AG09309 (cell line): ENCODE measurements around the gene EME2.

Experiments
- DNase-seq: peaks from one replicate; pipeline ENCODE4 v3.0.0-alpha.2; 2010; ENCODE audit warnings: low read depth
- H3K4me3 ChIP-seq: 2 replicates; pipeline ENCODE4 v1.5.1; 2011; ENCODE audit warnings: mild to moderate bottlenecking, low read depth, low read length, moderate library complexity; ENCODE audit not compliant: control insufficient read depth
- TF ChIP-seq, protein P1 (sequence below): IDR thresholded peaks from 2 replicates; pipeline ENCODE4 v1.5.1; 2011; ENCODE audit warnings: mild to moderate bottlenecking, low read depth, low read length, inconsistent platforms; ENCODE audit not compliant: insufficient read depth, control insufficient read depth; ENCODE audit errors: missing control alignments

EME2 gene

DNA sequence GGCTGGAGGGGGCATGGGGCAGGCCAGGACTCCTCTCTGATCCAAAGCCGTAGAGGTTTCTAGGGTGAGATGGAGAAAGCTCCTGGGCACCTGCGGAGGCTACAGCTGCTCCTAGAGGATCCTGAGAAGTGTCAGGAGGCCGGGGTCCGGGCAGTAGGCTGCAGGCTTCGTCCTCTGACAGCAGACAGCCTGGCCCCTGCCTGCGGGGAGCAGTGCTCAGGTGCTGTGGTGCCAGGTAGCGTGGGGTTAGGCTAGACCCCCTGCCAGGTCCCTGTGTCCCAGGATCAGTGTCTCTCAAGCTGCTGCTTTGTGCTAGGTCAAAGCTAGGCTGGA lies 1.8 kb downstream of the EME2 start:
- DNase-seq = no peak
- TF ChIP-seq, protein P1, sequence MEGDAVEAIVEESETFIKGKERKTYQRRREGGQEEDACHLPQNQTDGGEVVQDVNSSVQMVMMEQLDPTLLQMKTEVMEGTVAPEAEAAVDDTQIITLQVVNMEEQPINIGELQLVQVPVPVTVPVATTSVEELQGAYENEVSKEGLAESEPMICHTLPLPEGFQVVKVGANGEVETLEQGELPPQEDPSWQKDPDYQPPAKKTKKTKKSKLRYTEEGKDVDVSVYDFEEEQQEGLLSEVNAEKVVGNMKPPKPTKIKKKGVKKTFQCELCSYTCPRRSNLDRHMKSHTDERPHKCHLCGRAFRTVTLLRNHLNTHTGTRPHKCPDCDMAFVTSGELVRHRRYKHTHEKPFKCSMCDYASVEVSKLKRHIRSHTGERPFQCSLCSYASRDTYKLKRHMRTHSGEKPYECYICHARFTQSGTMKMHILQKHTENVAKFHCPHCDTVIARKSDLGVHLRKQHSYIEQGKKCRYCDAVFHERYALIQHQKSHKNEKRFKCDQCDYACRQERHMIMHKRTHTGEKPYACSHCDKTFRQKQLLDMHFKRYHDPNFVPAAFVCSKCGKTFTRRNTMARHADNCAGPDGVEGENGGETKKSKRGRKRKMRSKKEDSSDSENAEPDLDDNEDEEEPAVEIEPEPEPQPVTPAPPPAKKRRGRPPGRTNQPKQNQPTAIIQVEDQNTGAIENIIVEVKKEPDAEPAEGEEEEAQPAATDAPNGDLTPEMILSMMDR = no peak
- H3K4me3 ChIP-seq = peak overlapping the region; percentile 50

- no peak overlapping the region for H3K4me3 ChIP-seq
- TF ChIP-seq, protein P1 = no peak
- DNase-seq = no peak
Measured at GRCh38 chr16:1775006-1775845, 2.6 kb downstream of the EME2 start.

DNA sequence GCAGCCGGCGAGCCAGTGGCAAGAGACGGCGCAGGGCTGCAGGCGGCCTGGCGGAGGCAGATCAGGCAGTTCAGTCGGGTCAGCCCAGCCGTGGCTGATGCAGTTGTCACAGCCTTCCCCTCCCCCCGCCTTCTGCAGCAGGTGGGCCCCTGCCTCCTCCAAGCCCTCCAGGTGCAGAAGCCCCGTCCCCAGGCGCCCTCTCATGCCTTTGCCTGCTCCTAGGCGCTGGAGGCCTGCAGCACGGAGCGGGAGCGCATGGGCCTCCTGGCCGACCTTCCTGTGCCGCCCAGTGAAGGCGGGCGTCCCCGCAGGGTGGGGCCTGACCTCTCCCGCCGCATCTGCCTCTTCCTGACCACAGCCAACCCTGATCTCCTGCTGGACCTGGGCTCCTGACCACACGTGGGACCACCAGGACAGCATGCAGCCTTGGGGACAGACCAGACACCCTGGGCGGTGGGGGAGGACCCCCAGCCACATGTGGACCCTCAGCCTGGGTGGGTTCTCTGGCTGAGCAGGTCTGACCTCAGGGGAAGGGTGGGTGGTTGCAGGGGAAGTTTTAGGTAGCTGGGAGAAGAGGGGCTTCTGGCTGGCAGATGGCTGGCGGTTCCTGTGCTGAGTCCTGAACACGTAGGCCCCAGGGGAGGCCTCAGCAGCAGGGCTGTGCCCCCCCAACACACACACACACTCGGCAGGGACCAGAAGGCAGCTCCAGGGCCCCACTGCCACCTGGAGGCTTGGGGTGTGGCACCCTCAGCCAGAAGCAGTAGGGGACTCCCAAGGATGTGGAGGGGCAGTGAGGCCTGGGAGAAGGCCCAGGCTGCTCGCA lies 3.4 kb downstream of the EME2 start:
- no peak overlapping the region for H3K4me3 ChIP-seq
- no peak for DNase-seq
- TF ChIP-seq, protein P1 = no peak

DNA sequence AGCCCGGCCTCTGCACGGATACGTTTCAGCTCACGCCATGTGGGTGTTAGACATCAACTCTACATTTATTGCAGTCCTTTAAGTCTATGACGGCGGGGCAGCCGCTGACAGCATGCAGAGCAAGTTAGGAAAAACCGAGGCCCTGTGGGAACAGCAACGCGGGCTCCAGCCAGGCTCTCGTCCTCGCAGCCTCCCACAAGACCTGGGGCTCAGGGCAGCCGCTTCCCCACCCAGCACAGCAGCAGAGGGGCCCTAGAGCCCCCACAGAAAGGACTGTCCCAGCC lies 4.0 kb downstream of the EME2 start:
- H3K4me3 ChIP-seq = no peak overlapping the region
- TF ChIP-seq, protein P1 = no peak
- no peak for DNase-seq

DNA sequence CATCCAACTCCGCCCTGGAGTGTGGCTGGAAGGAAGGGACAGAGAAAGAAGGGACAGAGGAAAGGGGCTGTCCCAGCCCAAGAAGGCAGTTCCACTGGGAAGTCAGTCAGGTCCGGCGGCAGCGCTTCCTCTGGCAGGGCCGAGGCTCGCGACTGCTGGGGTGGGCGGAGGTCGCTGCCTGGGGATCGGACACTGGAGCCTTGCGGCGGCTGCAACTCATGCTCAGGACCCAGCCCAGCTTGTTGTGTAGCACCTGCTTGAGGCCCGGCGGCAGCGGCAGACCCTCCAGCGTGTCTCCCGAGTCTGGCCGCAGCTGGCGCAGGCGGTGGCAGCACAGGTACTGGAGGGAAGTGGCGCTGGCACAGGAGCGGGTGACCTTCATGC lies 4.4 kb downstream of the EME2 start:
- no peak overlapping the region for H3K4me3 ChIP-seq
- DNase-seq = no peak
- TF ChIP-seq, protein P1 = no peak

GRCh38 chr16:1777375-1778199 lies 5.0 kb downstream of the EME2 start:
- no peak overlapping the region for H3K4me3 ChIP-seq
- no peak for DNase-seq
- TF ChIP-seq, protein P1 = no peak
